Ascending aorta (tissue), 2 donors: Measurements from ENCODE around the gene ACOT4. TPM values are rescaled to one million over a fixed set of nuclear protein-coding genes. Genes with fewer than 3 reads are reported as not detected.
"Not testable (repeated sequence)": the region's sequence is repeated elsewhere in the genome, so short reads cannot be mapped to it uniquely, and the experiment has no call there.

Experiments
- DNase-seq, 2 donors: peaks; one replicate each; pipeline ENCODE4 v3.0.0-alpha.2; 2019; ENCODE audit warnings: low spot score in 2 of 2
- H3K27ac ChIP-seq, 2 donors: fragments of 200-600 bp; sonication (generic); one replicate each; pipeline ENCODE4 v1.5.1; 2016 to 2017; ENCODE audit warnings: mild to moderate bottlenecking in 1 of 2
- H3K27me3 ChIP-seq: fragments of 200-600 bp; sonication (generic); one replicate; pipeline ENCODE4 v1.5.1; 2017
- H3K36me3 ChIP-seq, 2 donors: fragments of 200-600 bp; sonication (generic); one replicate each; pipeline ENCODE4 v1.5.1; 2016
- H3K4me1 ChIP-seq, 2 donors: fragments of 200-600 bp; sonication (generic); one replicate each; pipeline ENCODE4 v1.5.1; 2016 to 2017; ENCODE audit warnings: mild to moderate bottlenecking in 1 of 2
- H3K4me3 ChIP-seq, 2 donors: fragments of 200-600 bp; sonication (generic); one replicate each; pipeline ENCODE4 v1.5.1; 2016 to 2017; ENCODE audit warnings: mild to moderate bottlenecking in 1 of 2
- H3K9me3 ChIP-seq, 2 donors: fragments of 200-600 bp; sonication (generic); one replicate each; pipeline ENCODE4 v1.5.1; 2016
- intact Hi-C: fragments of 100-400 bp; cut with DNase I; formaldehyde crosslinking; loops from one replicate; pipeline ENCODE4 v1.15.1; 2023
- total RNA-seq: library from RNA; depleted of rRNA; stranded (reverse); fragments of >200 nt; gene quantifications from one replicate; pipeline ENCODE4 v1.1.0, GENCODE V29; 2016
- TF ChIP-seq, protein P1 (sequence below), 3 experiments: fragments of 200-600 bp in 2 of 3; fragments of 450-650 bp in 1 of 3; sonication (generic) in 2 of 3; IDR thresholded peaks; one replicate each; pipeline ENCODE4 v1.5.1; 2016 to 2019; ENCODE audit warnings: antibody characterized with exemption in 3 of 3, mild to moderate bottlenecking in 1 of 3, moderate library complexity in 1 of 3

ACOT4 gene
- total RNA-seq, 1 donor from 2014 or later = 1.9 TPM

DNA sequence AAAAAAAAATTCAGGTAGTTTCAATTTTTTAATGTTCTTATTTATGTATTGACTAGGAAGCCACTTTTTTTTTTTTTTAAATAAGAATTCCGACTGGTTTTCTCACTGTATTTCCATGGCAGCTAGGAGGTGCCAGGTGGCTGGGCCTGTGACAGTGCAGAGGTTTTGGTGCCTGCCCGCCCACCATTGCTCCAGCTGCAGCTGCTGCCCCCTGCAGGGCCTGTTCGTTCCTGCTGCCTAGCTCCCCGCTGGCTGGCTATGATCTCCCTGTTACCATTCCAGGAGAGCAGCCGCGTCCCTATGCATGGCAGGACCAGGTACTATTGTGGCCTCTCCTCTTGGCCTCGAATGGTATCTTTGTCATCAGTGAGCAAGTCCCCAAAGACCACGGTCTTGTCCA, 20.8 kb upstream of the ACOT4 start:
- H3K36me3 ChIP-seq = peaks cover 7 to 15% of the 10 kb centered on the region in 2 donors
- peak overlapping the region in 1 of 2 donors; percentile 83 for H3K4me3 ChIP-seq
- H3K9me3 ChIP-seq, H3K27me3 ChIP-seq, H3K27ac ChIP-seq: not testable (repeated sequence)
- intact Hi-C loops = loop anchor here (1.0 to 2.0 kb wide), 4 partner anchors 31 to 62 kb away; partner anchors contain the start of gene ACOT6
- peaks cover 0 to 26% of the 10 kb centered on the region in 2 donors for H3K4me1 ChIP-seq
- TF ChIP-seq, protein P1, sequence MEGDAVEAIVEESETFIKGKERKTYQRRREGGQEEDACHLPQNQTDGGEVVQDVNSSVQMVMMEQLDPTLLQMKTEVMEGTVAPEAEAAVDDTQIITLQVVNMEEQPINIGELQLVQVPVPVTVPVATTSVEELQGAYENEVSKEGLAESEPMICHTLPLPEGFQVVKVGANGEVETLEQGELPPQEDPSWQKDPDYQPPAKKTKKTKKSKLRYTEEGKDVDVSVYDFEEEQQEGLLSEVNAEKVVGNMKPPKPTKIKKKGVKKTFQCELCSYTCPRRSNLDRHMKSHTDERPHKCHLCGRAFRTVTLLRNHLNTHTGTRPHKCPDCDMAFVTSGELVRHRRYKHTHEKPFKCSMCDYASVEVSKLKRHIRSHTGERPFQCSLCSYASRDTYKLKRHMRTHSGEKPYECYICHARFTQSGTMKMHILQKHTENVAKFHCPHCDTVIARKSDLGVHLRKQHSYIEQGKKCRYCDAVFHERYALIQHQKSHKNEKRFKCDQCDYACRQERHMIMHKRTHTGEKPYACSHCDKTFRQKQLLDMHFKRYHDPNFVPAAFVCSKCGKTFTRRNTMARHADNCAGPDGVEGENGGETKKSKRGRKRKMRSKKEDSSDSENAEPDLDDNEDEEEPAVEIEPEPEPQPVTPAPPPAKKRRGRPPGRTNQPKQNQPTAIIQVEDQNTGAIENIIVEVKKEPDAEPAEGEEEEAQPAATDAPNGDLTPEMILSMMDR (IDR thresholded peaks at IDR 0.05) = peak; percentile 25 to 55 (median 52)
- peak in 1 of 2 donors; percentile 80 for DNase-seq

DNA sequence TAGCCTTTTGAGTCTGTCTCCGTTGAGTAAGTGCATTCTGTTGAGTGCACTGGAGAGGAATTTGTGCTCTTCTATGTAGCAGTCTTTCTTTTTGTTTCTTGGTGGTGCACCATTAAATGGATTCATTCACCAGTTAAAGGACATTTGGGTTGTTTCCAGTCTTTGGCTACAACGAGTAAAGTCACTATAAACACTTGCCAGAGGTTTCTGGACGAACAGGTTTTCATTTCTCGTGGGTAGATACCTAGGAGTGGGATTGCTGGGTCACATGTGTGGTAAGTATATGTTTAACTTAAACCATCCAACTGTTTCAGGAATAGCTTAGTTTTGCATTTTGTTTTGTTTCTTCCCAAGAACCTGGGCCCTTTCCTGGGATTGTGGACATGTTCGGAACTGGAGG, 18.6 kb upstream of the ACOT4 start:
- DNase-seq, H3K4me3 ChIP-seq, H3K9me3 ChIP-seq, intact Hi-C loops, H3K27me3 ChIP-seq, H3K27ac ChIP-seq: not testable (repeated sequence)
- Histone ChIP-seq H3K4me1 (peaks cover 0 to 11% of the 10 kb centered on the region in 2 donors), H3K36me3 (peaks cover 10 to 15% of the 10 kb centered on the region in 2 donors)

DNA sequence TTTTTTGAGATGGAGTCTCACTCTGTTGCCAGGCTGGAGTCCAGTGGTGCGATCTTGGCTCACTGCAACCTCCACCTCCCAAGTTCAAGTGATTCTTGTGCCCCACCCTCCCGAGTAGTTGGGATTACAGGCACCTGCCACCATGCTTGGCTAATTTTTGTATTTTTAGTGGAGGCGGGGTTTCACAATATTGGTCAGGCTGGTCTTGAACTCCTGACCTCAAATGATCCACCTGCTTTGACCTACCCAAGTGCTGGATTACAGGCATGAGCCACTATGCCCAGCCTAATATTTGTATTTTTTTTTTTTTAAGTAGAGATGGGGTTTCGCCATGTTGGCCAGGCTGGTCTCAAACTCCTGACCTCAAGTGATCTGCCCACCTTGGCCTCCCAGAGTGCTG, 17.9 kb upstream of the ACOT4 start:
- H3K4me1 ChIP-seq, H3K27me3 ChIP-seq, intact Hi-C loops, H3K4me3 ChIP-seq, DNase-seq, H3K9me3 ChIP-seq, H3K27ac ChIP-seq: not testable (repeated sequence)
- H3K36me3 ChIP-seq = peaks cover 17% of the 10 kb centered on the region in 2 donors

DNA sequence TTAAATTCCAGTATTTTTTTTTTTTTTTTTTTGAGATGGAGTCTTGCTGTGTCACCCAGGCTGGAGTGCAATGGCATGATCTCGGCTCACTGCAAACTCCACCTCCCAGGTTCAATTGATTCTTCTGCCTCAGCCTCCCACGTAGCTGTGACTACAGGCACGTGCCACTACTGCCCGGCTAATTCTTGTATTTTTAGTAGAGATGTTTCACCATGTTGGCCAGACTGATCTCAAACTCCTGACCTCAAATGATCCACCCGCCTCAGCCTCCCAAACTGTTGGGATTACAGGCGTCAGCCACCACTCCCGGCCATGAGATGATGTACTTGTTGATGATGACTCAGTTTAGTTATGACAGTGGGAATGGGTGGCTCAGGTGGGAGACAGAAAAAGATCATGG, 17.4 kb upstream of the ACOT4 start:
- intact Hi-C loops, H3K4me1 ChIP-seq, H3K4me3 ChIP-seq, H3K27ac ChIP-seq, DNase-seq, H3K27me3 ChIP-seq, H3K9me3 ChIP-seq: not testable (repeated sequence)
- peaks cover 19% of the 10 kb centered on the region in 2 donors for H3K36me3 ChIP-seq

DNA sequence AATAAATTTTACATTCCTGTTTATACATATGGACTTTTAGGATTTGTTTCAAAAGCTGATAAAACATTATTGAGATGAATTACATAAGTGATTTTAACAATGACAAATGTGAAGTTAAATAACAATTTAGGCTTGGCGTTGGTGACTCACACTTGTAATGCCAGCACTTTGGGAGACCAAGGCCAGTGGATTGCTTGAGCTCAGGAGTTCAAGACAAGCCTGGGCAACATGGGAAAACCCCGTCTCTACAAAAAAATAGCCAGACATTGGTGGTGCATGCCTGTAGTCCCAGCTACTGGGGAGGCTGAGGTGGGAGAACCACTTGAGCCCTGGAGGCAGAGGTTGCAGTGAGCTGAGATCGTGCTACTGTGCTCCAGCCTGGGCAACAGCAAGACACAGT, 15.3 kb upstream of the ACOT4 start:
- no peak overlapping the region for H3K27ac ChIP-seq
- no peaks in the 10 kb centered on the region for H3K27me3 ChIP-seq
- intact Hi-C loops = no loop called here
- no peaks in the 10 kb centered on the region for H3K9me3 ChIP-seq
- no peaks in the 10 kb centered on the region for H3K4me1 ChIP-seq
- TF ChIP-seq, protein P1 (IDR thresholded peaks at IDR 0.05) = no peak
- DNase-seq = no peak
- peaks cover 19 to 22% of the 10 kb centered on the region in 2 donors for H3K36me3 ChIP-seq
- H3K4me3 ChIP-seq = no peak overlapping the region

DNA sequence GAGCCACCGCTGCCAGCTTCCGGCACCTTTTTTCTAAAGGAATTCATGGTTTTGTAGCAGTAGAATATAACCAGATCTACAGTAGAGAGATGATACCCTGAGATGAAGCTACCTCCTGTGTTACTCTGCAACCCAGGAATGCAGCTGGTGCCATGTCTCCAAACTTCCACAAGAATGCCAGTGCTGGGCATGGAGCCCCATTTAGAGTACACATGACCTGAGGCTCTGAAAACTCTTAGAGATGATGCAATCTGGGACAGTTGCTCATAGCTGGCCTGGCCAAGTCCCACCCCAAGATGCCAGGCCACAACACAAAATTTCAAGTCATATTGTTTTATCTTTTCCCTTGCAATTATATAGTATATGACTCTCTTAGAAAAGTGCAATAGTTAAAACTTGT, 14.5 kb upstream of the ACOT4 start:
- H3K36me3 ChIP-seq = peaks cover 19 to 22% of the 10 kb centered on the region in 2 donors

DNA sequence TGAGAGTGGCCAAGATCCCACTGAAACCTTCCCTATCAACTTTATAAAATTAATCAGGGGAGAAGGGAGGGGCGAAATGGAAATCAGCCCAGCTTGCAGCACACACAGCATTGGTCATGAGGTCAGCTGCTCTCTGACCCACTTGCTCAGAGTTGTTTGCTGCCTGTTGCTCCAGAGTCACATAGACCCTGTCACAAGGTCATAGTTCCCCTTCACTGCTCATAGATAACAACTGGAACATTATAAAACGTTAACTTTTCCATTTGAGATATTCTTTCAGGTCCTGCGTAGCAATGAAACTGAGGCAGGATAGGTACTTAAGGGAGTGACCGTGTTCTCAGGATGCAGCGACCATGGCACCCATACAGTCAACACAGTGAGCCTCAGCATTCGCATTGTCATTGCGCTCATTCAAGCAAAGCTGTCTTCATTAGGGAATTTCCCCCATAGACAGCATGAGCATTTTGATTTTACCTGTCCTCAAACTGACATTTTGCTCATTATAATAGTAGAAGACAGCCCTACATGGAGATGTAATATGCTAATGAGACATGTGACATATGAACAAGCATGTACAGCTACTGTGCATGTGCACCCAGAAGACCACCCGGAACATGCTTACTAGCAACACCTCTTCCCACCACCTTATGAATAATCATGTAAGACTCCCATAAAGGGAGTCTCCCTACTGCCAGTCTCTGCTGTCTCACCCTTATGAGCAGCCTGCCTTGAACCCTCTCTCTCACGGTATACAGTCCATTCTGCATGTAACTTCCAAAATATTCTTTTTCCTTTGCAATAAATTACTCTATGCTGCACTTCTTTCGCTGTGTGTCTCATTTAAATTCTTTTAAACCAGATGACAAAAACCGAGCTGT, 9.3 kb upstream of the ACOT4 start:
- H3K27me3 ChIP-seq, H3K9me3 ChIP-seq, DNase-seq, H3K4me1 ChIP-seq, H3K4me3 ChIP-seq, H3K27ac ChIP-seq, intact Hi-C loops: not testable (repeated sequence)
- H3K36me3 ChIP-seq = peaks cover 7 to 12% of the 10 kb centered on the region in 2 donors

More for the DNA sequence above, 14.5 kb upstream of the ACOT4 start:
- H3K9me3 ChIP-seq, intact Hi-C loops, H3K27ac ChIP-seq, H3K4me3 ChIP-seq, H3K4me1 ChIP-seq, H3K27me3 ChIP-seq, DNase-seq: not testable (repeated sequence)

DNA sequence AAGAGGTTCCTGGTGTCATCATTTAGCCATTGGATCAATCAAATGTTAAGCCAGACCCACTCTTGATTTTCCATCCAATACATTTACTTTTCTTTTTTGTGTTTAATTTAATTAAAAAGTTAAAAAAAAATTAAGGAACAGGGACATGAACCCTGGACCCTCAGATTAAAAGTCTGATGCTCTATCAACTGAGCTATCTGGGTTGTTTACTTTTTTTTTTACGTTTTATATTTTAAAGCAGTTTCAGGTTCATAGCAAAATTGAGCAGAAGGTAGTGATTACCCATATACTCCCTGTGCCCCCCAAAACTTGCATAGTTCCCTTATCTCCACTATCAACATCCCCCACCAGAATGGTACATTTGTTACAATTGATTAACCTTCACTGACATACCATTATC, 3.0 kb upstream of the ACOT4 start:
- H3K36me3 ChIP-seq = no peaks in the 10 kb centered on the region
- H3K4me1 ChIP-seq = no peaks in the 10 kb centered on the region
- no peak for DNase-seq

More for the DNA sequence above, 3.0 kb upstream of the ACOT4 start:
- Histone ChIP-seq H3K27me3 (no peaks in the 10 kb centered on the region), H3K4me3 (no peak overlapping the region), H3K9me3 (no peaks in the 10 kb centered on the region), H3K27ac (no peak overlapping the region)
- intact Hi-C loops = no loop called here
- TF ChIP-seq, protein P1 (IDR thresholded peaks at IDR 0.05) = no peak
